NCI-H2107 (cell line): Measurements from ENCODE around the gene PRAC1.
A peak's percentile ranks its signal among the peaks of the same experiment; 100 is the strongest.

ENCODE experiments used
- DNase-seq: peaks from one replicate; lab custom pipeline; 2025; lab: John Stamatoyannopoulos, UW

Gene PRAC1

DNA sequence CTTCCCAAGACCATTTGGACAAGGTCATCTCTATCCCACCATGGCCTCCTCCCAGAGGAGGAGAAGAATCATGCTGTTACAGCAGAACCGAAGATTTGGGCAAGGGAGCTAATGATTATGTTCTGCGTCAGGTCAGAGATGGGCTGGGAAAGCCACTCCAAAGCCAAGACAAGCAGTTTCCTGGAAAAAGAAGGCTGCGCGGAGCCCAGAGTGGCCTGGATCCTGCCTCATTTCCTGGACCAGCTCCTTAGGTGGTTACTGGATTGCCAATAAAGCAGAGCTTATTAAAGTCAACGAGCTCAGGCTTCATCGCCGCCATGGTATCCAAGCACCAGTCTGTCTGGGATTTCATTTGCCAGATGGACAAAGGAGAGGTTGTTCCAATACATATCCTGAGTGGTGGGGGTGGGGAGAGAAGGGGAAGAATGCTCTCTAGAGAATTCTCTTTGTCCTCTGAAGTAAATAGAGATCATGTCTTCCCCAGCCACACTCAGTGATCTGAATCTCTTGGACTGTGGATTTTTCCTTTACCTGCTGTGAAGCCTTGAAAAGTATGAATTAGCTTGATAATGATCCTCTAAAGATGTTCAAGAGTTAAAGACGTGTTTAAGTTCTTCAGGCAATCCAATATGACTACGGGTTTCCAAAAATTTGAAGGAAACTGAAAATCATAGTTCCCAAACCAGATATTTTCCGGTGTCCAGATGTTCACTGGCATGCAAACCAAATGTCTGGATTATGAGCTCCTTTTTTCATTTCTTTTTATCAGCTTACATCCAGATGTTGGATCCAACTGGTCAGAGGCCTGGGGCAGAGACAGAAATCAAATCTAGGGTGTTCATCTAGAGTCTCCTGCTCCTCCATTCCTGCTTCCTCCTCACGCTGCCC, 17.7 kb downstream of the PRAC1 start:
- DNase-seq: no peak

DNA sequence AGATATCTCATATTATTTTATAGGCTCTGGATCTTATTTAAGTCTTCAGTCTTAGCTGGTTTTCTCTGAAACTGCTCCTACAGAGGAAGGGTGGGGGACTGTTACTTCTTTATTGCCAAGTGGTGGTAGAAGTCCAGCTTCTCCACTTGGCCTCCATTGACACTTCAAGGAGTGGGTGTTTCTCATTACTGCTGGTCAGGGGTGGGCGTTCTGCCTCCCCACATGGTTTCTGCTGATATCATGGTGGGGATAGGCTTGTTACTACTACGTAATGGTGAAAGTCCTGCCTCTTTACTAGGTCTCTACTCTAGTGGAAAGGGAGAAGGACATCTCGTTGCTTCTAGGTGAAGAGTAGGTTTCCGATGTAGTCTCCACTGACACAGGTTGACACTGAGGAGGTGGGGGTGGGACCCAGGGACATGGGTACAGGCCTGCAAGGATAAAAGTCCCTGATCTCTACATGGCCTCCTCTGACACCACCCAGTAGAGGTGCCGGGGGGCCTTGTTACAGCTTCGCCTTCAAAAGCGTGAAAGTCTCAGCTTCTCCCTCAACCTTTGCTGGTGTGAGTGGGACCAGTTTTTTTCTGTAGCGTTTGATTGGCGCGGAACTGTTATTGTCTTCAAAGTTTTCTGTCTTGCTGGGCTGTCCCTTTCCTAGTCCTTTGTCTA, 20.3 kb downstream of the PRAC1 start:
- no peak for DNase-seq

DNA sequence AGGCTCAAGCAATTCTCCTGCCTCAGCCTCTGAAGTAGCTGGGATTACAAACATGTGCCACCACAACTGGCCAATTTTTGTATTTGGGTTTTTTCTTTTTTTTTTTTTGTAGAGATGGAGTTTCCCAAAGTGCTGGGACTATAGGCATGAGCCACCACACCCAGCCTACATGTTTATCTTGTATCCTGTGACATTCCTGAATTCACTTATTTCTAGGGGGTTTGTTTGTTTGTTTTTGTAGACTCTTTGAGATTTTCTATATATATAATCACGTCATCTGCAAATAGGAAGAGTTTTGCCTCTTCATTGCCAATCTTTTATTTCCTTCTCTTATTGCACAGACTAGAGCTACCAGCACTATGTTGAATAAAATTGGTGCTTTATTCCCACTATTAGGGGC, 29.1 kb downstream of the PRAC1 start:
- DNase-seq: no peak

DNA sequence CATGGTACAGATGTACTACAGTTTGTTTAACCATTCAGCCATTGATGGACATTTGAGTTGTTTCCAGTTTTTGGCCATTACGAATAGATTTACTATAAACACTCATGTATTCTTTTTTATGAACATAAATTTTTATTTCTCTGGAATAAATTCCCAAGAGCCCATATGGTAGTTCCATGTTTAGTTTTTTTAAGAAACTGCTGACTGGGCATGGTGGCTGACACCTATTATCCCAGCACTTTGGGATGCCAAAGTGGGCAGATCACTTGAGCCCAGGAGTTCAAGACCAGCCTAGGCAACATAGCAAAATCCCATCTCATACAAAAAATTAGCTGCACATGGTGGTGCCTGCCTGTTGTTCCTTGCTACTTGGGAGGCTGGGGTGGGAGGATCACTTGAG, 30.3 kb downstream of the PRAC1 start:
- no peak for DNase-seq

DNA sequence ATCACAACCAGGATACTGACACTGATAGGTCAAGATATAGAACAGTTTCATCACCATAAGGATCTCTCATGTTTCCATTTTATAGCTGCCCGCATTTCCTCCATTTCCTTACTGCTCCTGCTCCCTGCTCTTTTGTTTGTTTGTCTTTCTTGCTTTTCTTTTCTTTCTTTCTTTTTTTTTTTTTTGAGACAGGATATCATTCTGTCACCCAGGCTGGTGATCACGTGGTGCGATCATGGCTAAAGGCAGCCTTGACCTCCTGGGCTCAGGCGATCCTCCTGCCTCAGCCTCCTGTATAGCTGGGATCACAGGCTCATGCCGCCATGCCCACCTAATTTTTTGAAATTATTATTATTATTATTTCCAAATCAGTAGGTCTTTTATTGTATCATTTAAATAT, 31.7 kb downstream of the PRAC1 start:
- DNase-seq: no peak

DNA sequence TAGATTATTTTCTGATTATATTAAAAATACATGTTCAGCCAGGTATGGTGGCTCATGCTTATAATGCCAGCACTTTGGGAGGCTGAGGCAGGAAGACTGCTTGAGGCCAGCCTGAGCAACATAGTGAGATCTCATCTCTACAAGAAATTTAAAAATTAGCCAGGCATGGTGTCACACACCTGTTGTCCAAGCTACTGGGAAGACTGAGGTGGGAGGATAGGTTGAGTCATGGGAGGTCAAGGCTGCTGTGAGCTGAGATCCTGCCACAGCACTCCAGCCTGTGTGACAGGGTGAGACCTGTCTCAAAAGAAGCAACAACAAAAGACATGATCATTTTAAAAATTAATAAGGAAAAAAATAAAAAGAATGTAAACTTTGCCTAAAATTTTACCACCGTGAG, 40.7 kb downstream of the PRAC1 start:
- DNase-seq: no peak

DNA sequence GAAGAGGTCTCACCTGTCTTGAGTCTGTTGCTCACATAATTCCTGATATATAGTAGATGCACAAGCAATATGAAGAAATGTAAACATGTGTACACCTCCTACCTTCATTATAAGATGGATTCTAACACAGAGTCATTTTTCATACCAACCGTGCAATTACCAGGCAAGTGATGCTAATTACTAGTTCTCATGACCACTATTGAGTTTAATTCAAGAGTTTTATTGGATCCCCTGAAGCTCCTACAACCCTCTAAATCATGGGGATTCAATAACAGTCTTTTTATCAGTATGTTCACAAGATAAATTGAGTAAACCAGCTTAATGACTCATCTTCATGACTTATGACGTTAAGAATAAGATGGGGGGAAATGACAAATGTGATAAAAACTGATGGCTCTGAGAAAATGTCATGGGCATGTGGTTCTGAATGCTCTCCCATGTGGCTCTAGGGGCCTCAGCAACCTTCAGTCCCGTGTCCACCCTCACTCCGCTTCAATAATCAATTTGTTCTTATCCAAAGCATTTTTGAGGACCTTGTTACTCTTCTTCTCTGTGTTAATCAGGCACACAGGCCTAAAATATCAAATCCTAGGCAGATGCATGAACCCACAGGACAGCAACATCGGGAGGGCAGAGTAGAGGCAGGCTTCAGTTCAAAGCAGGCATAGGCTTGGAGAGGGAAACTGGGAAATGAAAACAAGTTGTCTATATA, 42.8 kb downstream of the PRAC1 start:
- DNase-seq: no peak

DNA sequence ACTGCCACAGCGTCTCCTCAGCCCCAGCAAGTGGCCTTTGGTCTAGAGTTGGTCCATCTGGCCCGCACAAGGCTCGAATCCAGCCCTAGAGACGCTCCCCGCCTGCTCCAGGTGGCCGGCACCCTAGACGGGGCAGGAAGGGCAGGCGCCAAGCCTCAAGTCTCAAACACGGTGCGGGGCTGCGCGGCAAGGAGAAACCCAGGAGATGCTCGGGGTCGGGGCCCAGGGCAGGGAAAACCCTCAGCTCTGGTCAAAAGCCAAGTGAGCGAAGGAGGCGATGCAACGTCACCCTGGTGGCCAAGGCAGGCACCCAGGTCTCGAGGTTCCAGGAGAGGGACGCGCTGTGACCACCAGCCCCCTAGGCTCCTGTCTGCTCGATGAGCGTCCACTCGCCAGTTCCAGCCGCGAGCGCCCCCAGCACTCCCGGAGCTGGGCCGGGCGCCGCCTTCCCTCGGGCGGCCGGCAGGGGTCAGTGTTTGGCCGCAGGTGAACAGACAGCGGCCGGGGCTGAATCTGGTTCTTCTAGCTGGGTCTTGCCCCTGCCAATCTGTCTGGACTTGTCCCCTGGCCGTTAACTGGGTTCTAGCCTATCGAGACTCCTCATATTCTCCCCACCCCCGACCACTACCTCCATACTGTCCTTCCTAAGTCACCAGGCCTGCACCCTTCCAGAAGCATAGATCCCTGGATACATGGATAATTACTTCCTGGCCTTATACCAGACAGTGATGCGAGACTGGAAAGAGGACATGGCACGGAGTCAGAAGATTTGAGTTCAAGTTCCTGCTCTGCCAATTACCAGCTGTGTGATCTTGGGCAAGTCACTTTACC, 44.0 kb downstream of the PRAC1 start:
- DNase-seq: peak; percentile 8

DNA sequence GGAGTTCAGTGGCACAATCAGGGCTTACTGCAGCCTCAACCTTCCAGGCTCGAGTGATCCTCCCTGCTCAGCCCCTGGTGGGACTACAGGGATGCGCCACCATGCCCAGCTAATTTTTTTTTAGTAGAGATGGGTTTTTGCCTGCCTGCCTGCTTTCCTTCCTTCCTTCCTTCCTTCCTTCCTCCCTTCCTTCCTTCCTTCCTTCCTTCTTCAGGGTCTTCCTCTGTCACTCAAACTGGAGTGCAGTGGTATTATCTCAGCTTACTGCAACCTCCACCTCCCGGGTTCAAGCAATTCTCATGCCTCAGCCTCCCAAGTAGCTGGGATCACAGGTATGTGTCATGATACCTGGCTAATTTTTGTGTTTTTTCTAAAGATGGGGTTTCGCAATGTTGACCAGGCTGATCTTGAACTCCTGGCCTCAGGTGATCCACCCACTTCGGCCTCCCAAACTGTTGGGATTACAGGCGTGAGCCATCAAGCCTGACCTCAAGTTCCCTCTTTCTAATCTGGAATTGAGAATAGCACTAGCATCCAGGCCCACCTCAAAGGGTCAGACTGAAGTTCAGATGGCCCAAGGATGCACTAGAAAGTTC, 45.3 kb downstream of the PRAC1 start:
- DNase-seq: no peak

DNA sequence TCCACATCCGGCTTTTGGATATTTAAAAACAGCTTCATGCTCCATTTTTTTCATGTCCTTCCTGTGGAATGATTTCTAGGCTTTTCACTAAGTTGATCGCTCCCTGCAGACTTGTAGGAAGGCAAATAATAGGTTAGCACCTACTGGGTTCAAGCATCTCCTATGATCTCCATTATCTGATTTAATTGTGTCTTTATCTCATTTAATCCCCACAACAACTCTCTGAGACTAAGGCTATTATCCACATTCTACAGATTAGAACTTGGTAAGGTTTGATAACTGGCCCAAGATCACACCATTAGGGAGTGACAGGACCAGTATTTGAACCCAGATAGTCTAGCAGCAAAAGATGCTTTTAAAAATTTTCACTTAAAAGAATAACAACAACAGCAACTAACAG, 50.0 kb downstream of the PRAC1 start:
- no peak for DNase-seq
